ENCODE results near the gene INCA1. TPM values are rescaled to one million over a fixed set of nuclear protein-coding genes. Genes with fewer than 3 reads are reported as not detected.

Gene INCA1
- total and polyA plus RNA-seq, 7 donors: 1.6 to 4.9 (median 3.8) TPM

DNA sequence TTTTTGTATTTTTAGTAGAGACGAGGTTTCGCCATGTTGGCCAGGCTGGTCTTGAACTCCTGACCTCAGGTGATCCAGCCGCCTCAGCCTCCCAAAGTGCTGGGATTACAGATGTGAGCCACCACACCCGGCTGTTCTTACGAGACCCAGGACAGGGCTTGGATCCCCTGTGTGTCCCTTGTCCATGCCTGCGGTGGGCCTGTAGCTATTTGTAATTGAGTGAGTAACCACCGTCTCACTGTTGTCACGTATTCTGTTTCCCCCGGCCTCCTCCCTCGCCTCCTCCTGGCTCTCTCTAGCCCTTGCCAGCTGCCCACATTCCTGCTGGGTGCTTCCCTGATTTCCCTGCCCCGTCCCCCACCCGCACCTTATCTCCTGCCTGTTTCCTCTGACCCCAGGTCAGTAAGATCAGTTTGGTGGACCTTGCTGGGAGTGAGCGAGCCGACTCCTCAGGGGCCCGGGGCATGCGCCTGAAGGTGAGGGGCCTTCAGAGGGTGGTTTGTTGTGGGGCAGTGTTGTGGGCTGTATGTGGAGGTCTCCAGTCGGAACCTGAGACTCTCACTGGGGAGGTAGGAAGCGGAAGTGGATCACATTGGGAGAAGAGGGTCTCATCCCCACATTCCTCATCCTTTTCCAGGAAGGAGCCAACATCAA lies 6.0 kb upstream of the INCA1 start:
- ATAC-seq (peak; percentile 76 to 82 (median 82)), DNase-seq (peak; percentile 76 to 90)
- Histone ChIP-seq H3K27me3 (ENCODE audit: insufficient read depth in 3 of 3, low read length in 2 of 3) (no peaks in the 10 kb centered on the region), H3K9me3 (no peaks in the 10 kb centered on the region), H3K27ac (peak overlapping the region; percentile 96), H3K4me1 (peaks cover 35% of the 10 kb centered on the region), H3K4me3 (peak overlapping the region; percentile 28), H3K36me3 (ENCODE audit: insufficient read depth in 1 of 2, low read depth in 1 of 2) (peaks cover 23 to 78% of the 10 kb centered on the region in 2 donors)
- 51 to 69% (median 58%) methylated on average over 18 of the region's 18 CpGs for WGBS, 3 donors
- intact Hi-C loops (cut with DNase I): no loop called here
- TF ChIP-seq, protein P1, sequence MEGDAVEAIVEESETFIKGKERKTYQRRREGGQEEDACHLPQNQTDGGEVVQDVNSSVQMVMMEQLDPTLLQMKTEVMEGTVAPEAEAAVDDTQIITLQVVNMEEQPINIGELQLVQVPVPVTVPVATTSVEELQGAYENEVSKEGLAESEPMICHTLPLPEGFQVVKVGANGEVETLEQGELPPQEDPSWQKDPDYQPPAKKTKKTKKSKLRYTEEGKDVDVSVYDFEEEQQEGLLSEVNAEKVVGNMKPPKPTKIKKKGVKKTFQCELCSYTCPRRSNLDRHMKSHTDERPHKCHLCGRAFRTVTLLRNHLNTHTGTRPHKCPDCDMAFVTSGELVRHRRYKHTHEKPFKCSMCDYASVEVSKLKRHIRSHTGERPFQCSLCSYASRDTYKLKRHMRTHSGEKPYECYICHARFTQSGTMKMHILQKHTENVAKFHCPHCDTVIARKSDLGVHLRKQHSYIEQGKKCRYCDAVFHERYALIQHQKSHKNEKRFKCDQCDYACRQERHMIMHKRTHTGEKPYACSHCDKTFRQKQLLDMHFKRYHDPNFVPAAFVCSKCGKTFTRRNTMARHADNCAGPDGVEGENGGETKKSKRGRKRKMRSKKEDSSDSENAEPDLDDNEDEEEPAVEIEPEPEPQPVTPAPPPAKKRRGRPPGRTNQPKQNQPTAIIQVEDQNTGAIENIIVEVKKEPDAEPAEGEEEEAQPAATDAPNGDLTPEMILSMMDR (IDR thresholded peaks at IDR 0.05): no peak

DNA sequence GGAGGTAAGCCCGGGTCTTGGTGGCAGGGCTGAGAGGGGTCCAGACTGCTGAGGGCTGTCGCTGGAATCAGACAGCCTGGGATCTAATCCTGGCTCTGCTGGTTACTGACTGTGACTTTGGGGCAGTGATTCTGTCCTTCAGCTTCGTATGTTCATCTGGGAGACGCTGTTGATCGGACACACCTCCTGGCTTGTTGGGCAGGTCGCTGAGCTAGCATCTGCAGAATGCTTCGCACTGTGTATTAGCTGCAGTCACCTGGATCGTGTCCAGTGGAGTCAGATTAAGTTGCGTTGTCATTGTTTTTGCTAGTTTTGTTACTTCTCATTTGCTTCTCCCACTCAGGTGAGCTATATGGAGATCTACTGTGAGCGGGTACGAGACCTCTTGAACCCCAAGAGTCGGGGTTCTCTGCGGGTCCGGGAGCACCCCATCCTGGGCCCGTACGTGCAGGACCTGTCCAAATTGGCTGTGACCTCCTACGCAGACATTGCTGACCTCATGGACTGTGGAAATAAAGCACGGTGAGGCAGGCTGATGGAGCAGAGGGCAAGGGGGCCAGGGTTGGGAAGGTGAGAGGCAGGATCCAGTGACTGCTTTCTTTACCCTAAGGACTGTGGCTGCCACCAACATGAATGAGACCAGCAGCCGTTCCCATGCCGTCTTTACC lies 4.9 kb upstream of the INCA1 start:
- Histone ChIP-seq H3K4me1 (peaks cover 35% of the 10 kb centered on the region), H3K27ac (peak overlapping the region; percentile 96), H3K4me3 (peak overlapping the region; percentile 46), H3K36me3 (ENCODE audit: insufficient read depth in 1 of 2, low read depth in 1 of 2) (peaks cover 14 to 67% of the 10 kb centered on the region in 2 donors), H3K9me3 (no peaks in the 10 kb centered on the region), H3K27me3 (ENCODE audit: insufficient read depth in 3 of 3, low read length in 2 of 3) (no peaks in the 10 kb centered on the region)
- intact Hi-C loops (cut with DNase I): no loop called here
- ATAC-seq: no peak
- no peak for DNase-seq
- 62 to 81% (median 71%) methylated on average over 20 of the region's 20 CpGs for WGBS, 3 donors
- TF ChIP-seq, protein P1 (IDR thresholded peaks at IDR 0.05): no peak

DNA sequence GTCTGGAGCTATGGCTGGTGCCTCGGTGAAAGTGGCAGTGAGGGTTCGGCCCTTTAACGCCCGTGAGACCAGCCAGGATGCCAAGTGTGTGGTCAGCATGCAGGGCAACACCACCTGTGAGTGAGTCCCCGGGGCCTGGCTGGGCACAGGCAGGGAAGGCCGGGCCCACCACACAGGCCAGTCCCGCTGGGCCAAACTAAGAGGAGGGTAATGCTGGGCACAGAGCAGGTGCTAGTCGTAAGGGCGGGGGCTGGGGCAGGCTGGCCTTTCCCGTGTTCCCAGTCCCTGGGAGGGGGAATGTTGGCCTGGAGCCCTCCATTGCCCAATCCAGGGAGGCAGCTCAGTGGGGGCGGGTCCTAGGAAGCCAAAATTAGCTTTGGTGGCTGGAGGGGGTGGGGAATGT lies 2.9 kb upstream of the INCA1 start:
- intact Hi-C loops (cut with DNase I): no loop called here
- TF ChIP-seq, protein P1 (IDR thresholded peaks at IDR 0.05): no peak
- no peaks in the 10 kb centered on the region for H3K9me3 ChIP-seq
- peak; percentile 95 to 98 for DNase-seq
- peak; percentile 73 to 79 (median 76) for ATAC-seq
- WGBS, 3 donors: 23 to 35% (median 27%) methylated on average over 10 to 11 of the region's 11 CpGs
- H3K27ac ChIP-seq: peak overlapping the region; percentile 96
- H3K36me3 ChIP-seq (ENCODE audit: insufficient read depth in 1 of 2, low read depth in 1 of 2): peaks cover 12 to 47% of the 10 kb centered on the region in 2 donors
- H3K27me3 ChIP-seq (ENCODE audit: insufficient read depth in 3 of 3, low read length in 2 of 3): no peaks in the 10 kb centered on the region
- peak overlapping the region; percentile 96 for H3K4me3 ChIP-seq
- H3K4me1 ChIP-seq: peaks cover 44% of the 10 kb centered on the region

DNA sequence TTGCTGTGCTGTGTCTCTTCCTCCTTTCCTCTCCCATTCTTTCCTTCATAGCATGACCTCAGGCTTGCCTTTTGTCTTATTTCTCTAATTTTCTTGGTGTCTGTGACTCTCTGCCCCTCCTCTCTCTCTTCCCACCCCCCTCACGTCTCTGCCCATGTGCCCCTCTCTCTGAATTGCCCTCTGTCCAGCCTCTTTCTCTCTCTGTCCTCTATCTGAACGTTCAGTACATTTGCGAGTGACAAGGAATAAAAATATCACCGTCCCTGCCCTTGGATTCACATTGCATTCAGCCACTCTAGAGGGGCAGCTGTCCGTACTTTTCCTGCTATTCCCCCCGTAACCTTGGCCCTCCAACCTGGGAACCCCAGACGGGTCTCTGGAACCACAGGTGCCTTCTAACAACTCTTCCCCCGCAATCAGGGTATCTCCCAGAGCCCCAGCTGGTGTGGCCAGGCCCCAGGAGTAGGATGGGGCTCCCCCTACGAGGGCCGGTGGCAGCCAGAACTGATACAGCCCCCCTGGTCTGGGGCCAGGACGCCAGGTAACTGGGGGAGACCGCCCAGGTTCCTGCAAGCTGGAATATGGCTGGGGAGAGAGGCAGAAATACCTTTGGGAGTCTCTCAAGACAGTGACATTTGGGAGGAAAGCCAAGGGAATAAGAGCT lies 2.2 kb upstream of the INCA1 start:
- ATAC-seq: no peak
- H3K9me3 ChIP-seq: no peaks in the 10 kb centered on the region
- intact Hi-C loops (cut with DNase I): loop anchor here in 1 of 2 donors (5.0 kb wide), 1 partner anchor 57 kb away; the partner anchor contains the start of genes RNF167 and SLC25A11
- TF ChIP-seq, protein P1 (IDR thresholded peaks at IDR 0.05): no peak
- H3K27ac ChIP-seq: peak overlapping the region; percentile 96
- peaks cover 7 to 40% of the 10 kb centered on the region in 2 donors for H3K36me3 ChIP-seq (ENCODE audit: insufficient read depth in 1 of 2, low read depth in 1 of 2)
- H3K27me3 ChIP-seq (ENCODE audit: insufficient read depth in 3 of 3, low read length in 2 of 3): no peaks in the 10 kb centered on the region
- peak overlapping the region; percentile 96 for H3K4me3 ChIP-seq
- no peak for DNase-seq
- WGBS, 3 donors: 14 to 25% (median 25%) methylated on average over 12 of the region's 12 CpGs
- H3K4me1 ChIP-seq: peaks cover 44% of the 10 kb centered on the region
